Nephron progenitor cell (in vitro differentiated cells): ENCODE results near the gene BTG4.

Experiments used
- DNase-seq: peaks from one replicate; pipeline ENCODE4 v3.0.0; 2021
- H3K27ac Mint-ChIP-seq: 2 replicates; pipeline ENCODE4 v1.8.0; 2021; ENCODE audit warnings: mild to moderate bottlenecking, moderate library complexity, mixed read lengths
- H3K27me3 Mint-ChIP-seq: 2 replicates; pipeline ENCODE4 v1.8.0; 2021; ENCODE audit warnings: mild to moderate bottlenecking, low read depth, mixed read lengths; ENCODE audit not compliant: poor library complexity
- H3K36me3 Mint-ChIP-seq: 2 replicates; pipeline ENCODE4 v1.8.0; 2021; ENCODE audit warnings: low read depth, mixed read lengths
- H3K4me1 Mint-ChIP-seq: 2 replicates; pipeline ENCODE4 v1.8.0; 2021; ENCODE audit warnings: mixed read lengths
- H3K4me3 Mint-ChIP-seq: 2 replicates; pipeline ENCODE4 v1.8.0; 2021; ENCODE audit warnings: mild to moderate bottlenecking, moderate library complexity, mixed read lengths
- H3K9me3 Mint-ChIP-seq: 2 replicates; pipeline ENCODE4 v1.8.0; 2021; ENCODE audit warnings: mild to moderate bottlenecking, moderate library complexity, mixed read lengths
- TF ChIP-seq, protein P1 (sequence below): fragments of 200-600 bp; sonication (generic); IDR thresholded peaks from 2 replicates; pipeline ENCODE4 v1.5.0; 2021; ENCODE audit warnings: antibody characterized with exemption

Gene BTG4

DNA sequence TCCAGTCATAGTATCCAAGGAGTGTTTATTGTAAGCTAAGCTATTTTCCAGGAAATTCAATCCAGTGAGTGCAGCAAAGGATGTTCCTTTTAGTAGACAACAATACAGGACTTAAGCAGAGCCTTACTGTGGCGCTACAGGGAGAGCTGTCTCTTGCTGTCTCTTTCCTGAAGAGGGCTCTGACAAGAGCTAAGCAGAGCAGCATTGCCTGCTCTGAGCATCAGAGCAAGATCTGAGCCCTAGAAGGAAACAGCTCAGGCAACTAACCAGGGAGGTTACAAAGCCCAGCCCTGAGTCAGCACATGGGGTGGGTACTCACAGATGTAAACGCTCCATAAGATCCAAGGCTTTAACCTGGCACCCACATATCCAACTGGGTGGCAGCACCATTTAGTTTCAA, 36.3 kb upstream of the BTG4 start:
- peaks cover 16% of the 10 kb centered on the region for H3K27me3 Mint-ChIP-seq
- peaks cover 24% of the 10 kb centered on the region for H3K4me1 Mint-ChIP-seq
- H3K9me3 Mint-ChIP-seq = no peaks in the 10 kb centered on the region
- H3K36me3 Mint-ChIP-seq = no peaks in the 10 kb centered on the region
- H3K4me3 Mint-ChIP-seq = no peak overlapping the region
- no peak overlapping the region for H3K27ac Mint-ChIP-seq
- no peak for DNase-seq
- TF ChIP-seq, protein P1, sequence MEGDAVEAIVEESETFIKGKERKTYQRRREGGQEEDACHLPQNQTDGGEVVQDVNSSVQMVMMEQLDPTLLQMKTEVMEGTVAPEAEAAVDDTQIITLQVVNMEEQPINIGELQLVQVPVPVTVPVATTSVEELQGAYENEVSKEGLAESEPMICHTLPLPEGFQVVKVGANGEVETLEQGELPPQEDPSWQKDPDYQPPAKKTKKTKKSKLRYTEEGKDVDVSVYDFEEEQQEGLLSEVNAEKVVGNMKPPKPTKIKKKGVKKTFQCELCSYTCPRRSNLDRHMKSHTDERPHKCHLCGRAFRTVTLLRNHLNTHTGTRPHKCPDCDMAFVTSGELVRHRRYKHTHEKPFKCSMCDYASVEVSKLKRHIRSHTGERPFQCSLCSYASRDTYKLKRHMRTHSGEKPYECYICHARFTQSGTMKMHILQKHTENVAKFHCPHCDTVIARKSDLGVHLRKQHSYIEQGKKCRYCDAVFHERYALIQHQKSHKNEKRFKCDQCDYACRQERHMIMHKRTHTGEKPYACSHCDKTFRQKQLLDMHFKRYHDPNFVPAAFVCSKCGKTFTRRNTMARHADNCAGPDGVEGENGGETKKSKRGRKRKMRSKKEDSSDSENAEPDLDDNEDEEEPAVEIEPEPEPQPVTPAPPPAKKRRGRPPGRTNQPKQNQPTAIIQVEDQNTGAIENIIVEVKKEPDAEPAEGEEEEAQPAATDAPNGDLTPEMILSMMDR = no peak

DNA sequence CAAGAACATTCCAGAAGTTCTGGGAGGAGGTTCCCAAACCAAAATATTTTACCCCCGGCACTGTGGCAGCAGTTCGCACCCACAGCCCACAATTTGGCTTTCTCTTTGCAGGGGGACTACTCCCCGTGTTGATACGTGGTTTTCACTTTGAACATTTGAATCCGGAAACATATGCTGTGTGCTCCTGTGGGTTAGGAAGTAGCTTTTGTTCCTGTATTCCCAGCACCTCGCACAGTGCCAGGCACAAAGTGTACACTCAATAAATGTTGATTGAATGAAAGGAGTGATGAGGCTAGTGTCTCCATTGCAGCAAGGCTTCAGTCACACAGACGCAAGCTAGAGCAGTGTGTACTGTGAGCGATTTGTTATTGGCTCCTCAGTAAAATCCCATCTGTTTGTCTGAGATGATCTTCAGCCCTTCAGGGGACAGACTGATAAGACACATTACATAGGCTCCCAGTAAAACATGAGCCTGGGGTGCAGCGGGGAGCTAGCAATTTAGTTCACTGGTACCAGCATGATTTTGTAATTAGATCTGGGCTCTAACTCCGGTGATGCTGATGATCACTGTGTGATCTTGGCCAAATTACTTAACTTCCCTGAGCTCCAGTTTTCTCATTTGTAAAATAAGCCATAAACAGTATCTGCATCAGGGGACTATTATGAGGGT, 30.6 kb upstream of the BTG4 start:
- Mint-ChIP-seq H3K4me1 (peaks cover 26% of the 10 kb centered on the region), H3K36me3 (no peaks in the 10 kb centered on the region), H3K4me3 (peak overlapping the region; percentile 28), H3K27ac (no peak overlapping the region), H3K9me3 (peaks cover 2% of the 10 kb centered on the region), H3K27me3 (peaks cover 73% of the 10 kb centered on the region)
- DNase-seq = no peak
- TF ChIP-seq, protein P1 = no peak

DNA sequence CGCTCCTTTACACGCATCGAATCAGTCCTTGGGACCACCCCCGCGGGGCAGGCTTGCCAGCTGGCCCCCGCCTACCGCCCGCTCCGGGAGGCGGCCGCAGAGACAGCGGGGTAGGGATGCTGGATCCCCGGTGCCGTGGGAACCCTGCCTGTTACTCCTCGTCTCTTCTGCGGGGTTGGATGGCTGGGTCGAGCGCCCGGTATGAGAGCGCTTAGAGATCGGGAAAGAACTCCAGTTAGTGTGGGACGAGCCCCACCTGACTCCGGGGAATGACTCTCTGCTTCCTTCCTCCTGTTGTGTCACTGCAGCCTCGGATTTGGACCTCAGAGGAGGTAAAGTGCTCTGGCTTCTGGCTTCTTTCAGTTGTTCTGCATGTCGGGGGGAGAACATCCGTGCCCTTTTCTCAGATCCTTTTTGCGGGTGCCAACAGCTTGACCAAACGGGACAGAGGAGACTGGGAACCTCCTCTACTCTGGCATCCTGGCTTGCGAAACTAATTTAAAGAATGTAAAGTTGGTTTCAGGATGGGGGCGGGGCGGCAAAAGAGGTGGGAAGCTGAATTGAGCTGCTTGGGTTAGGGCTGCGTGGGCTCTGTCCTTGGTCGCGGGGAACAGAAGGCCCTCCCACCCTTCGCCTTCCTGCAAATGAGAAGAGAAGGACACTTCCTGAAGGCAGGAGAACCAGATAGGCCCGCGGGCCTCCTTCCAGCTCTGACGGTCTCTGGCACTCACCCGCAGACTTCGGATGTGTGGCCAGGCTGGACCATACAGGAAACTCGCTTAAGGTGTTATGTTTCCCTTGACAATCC, 29.3 kb upstream of the BTG4 start:
- Mint-ChIP-seq H3K27me3 (peaks cover 84% of the 10 kb centered on the region), H3K4me3 (peak overlapping the region; percentile 86), H3K36me3 (no peaks in the 10 kb centered on the region), H3K4me1 (peaks cover 26% of the 10 kb centered on the region), H3K27ac (no peak overlapping the region), H3K9me3 (peaks cover 4% of the 10 kb centered on the region)
- TF ChIP-seq, protein P1 = no peak
- peak; percentile 54 for DNase-seq

GRCh38 chr11:111540937-111541253, 28.7 kb upstream of the BTG4 start:
- Mint-ChIP-seq H3K27me3 (peaks cover 87% of the 10 kb centered on the region), H3K4me3 (peak overlapping the region; percentile 86), H3K27ac (no peak overlapping the region), H3K4me1 (peaks cover 26% of the 10 kb centered on the region), H3K36me3 (no peaks in the 10 kb centered on the region), H3K9me3 (peaks cover 4% of the 10 kb centered on the region)
- DNase-seq = no peak
- TF ChIP-seq, protein P1 = no peak

DNA sequence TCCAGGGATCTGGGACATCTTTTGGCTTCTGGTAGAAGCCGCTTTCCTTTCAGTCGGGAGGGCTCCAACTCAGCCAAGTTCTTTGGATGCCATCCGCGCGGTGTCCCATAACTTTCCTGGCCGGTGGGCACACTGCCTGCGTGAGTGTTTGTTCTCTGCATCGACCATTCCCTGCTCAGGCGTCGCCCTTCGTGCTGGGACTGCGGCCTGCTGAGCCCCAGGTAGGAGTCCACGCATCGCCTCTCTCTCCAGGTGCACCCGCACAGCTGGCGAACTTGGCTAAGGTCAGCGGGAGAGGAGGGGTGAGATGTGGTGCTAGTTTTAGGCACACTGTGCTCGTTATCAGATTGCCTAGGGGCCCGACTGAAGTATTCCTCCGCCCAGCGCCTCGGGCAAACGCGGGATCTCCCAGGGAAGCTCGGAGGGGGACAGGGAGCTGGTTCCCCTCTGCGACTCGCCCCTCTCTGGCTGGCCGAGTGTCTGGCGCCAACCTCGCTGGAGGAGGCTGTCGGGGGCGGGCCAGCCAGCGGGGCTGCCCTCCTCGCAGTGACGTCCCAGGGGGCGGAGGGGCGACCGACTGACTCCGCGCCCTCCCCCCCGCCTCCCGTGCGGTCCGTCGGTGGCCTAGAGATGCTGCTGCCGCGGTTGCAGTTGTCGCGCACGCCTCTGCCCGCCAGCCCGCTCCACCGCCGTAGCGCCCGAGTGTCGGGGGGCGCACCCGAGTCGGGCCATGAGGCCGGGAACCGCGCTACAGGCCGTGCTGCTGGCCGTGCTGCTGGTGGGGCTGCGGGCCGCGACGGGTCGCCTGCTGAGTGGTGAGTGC, 28.1 kb upstream of the BTG4 start, which contains the start of gene LAYN:
Gene LAYN, plus strand, starts transcription at position 607 of the 823 bp plus-strand sequence. Its CDS starts 124 bp downstream, at position 731.
- no peak within 1 kb of the TSS for H3K27ac Mint-ChIP-seq
- peak; percentile 77 for DNase-seq
- TF ChIP-seq, protein P1 = no peak
- H3K9me3 Mint-ChIP-seq = peaks cover 4% of the 10 kb centered on the region
- peaks cover 87% of the 10 kb centered on the region for H3K27me3 Mint-ChIP-seq
- H3K4me3 Mint-ChIP-seq = peak within 1 kb of the TSS; percentile 86
- H3K4me1 Mint-ChIP-seq = peaks cover 26% of the 10 kb centered on the region
- no peaks in the 10 kb centered on the region for H3K36me3 Mint-ChIP-seq
